HCT116 (cell line): Measurements from ENCODE around the gene RXRA. TPM values are rescaled to one million over a fixed set of nuclear protein-coding genes. Genes with fewer than 3 reads are reported as not detected.

Experiments
- ATAC-seq: fragments of 200-7000 bp; cut with Tn5 transposase; 2 replicates; pipeline ENCODE4 v1.9.1; 2020; ENCODE audit warnings: mild to moderate bottlenecking, moderate library complexity
- BruUV-seq: library from RNA; stranded (reverse); fragments of 400-500 nt; replicated peaks from 2 replicates; lab custom pipeline; 2021; lab: Mats Ljungman, UMichigan
- CTCF ChIA-PET: fragments of 300-600 bp; sonication (Branson Sonifier 250); formaldehyde crosslinking; loops from one replicate; lab custom pipeline; 2021; ENCODE audit warnings: antibody characterized with exemption; lab: Charles Lee
- POLR2A ChIA-PET: fragments of 300-600, 350-600 bp; sonication (Branson Sonifier 250); formaldehyde crosslinking; loops from one replicate; lab custom pipeline; 2021; ENCODE audit warnings: antibody characterized with exemption; lab: Charles Lee
- RAD21 ChIA-PET, 2 experiments: fragments of 300-600 bp; sonication (Branson Sonifier 250); formaldehyde crosslinking; loops; one replicate each; lab custom pipeline; 2023; ENCODE audit warnings: low total read pairs in 2 of 2; ENCODE audit not compliant: uncharacterized antibody in 2 of 2, unreplicated experiment in 2 of 2, low non-redundant PET in 1 of 2; lab: Charles Lee
- DNase-seq: peaks from one replicate; pipeline ENCODE4 v3.0.0-alpha.2; 2010; ENCODE audit warnings: low read depth, low spot score
- H2AFZ ChIP-seq: fragments of 200-600 bp; shearing (Covaris generic), sonication (generic); 2 replicates; pipeline ENCODE4 v1.6.1; 2017; ENCODE audit warnings: low read depth, mixed run types, mixed read lengths, antibody characterized with exemption, low read length; ENCODE audit not compliant: poor library complexity, severe bottlenecking
- H3K27ac ChIP-seq: 2 replicates; pipeline ENCODE4 v1.5.1; 2012; ENCODE audit warnings: low read depth, low read length
- H3K27me3 ChIP-seq: fragments of 200-600 bp; sonication (generic); 2 replicates; pipeline ENCODE4 v1.6.1; 2016; ENCODE audit warnings: mixed run types, low read length, mixed read lengths; ENCODE audit not compliant: insufficient read depth
- H3K36me3 ChIP-seq, 2 experiments: fragments of 200-500 bp in 1 of 2; fragments of 200-600 bp in 1 of 2; sonication (Bioruptor generic) in 1 of 2; sonication (generic) in 1 of 2; 2 replicates each; pipeline versions ENCODE4 v1.5.1 to v1.6.1; 2014 to 2016; ENCODE audit warnings: low read length in 2 of 2, inconsistent platforms in 1 of 2, mixed read lengths in 1 of 2, mixed run types in 1 of 2; ENCODE audit not compliant: insufficient read depth in 2 of 2, control insufficient read depth in 1 of 2
- H3K4me1 ChIP-seq, 2 experiments: fragments of 200-600 bp in 1 of 2; sonication (generic) in 1 of 2; 2 replicates each; pipeline versions ENCODE4 v1.5.1 to v1.6.1; 2012 to 2017; ENCODE audit warnings: low read length in 2 of 2, inconsistent platforms in 1 of 2, mild to moderate bottlenecking in 1 of 2, mixed read lengths in 1 of 2, mixed run types in 1 of 2, moderate library complexity in 1 of 2; ENCODE audit not compliant: insufficient read depth in 2 of 2, control insufficient read depth in 1 of 2
- H3K4me2 ChIP-seq: fragments of 200-600 bp; sonication (generic); 2 replicates; pipeline ENCODE4 v1.6.1; 2017; ENCODE audit warnings: mixed run types, low read length, mixed read lengths
- H3K4me3 ChIP-seq, 2 experiments: fragments of 200-600 bp in 1 of 2; sonication (generic) in 1 of 2; replicated peaks in 1 of 2; 2 replicates each; pipeline ENCODE4 v1.5.1; 2011 to 2016; ENCODE audit warnings: low read length in 2 of 2, control low read depth in 1 of 2, low read depth in 1 of 2, mild to moderate bottlenecking in 1 of 2, mixed read lengths in 1 of 2, mixed run types in 1 of 2
- H3K79me2 ChIP-seq: fragments of 200-600 bp; sonication (generic); 2 replicates; pipeline ENCODE4 v1.6.1; 2017; ENCODE audit warnings: mild to moderate bottlenecking, mixed run types, low read length, moderate library complexity, mixed read lengths; ENCODE audit not compliant: insufficient read depth
- H3K9ac ChIP-seq: fragments of 200-600 bp; sonication (generic); 2 replicates; pipeline ENCODE4 v1.6.1; 2016; ENCODE audit warnings: low read length, mixed read lengths
- H3K9me2 ChIP-seq: fragments of 200-600 bp; sonication (generic), shearing (Covaris generic); 2 replicates; pipeline ENCODE4 v1.6.1; 2017; ENCODE audit warnings: mixed run types, mild to moderate bottlenecking, moderate library complexity; ENCODE audit not compliant: insufficient read depth
- H3K9me3 ChIP-seq, 2 experiments: fragments of 200-500 bp in 1 of 2; fragments of 200-600 bp in 1 of 2; sonication (Bioruptor generic) in 1 of 2; sonication (generic) in 1 of 2; 2 replicates each; pipeline ENCODE4 v1.6.1; 2014 to 2017; ENCODE audit warnings: low read length in 2 of 2, mixed read lengths in 2 of 2, inconsistent platforms in 1 of 2, low read depth in 1 of 2, mild to moderate bottlenecking in 1 of 2, mixed run types in 1 of 2, moderate library complexity in 1 of 2; ENCODE audit not compliant: control insufficient read depth in 1 of 2, insufficient read depth in 1 of 2
- H4K20me1 ChIP-seq: fragments of 200-600 bp; sonication (generic), shearing (Covaris generic); 2 replicates; pipeline ENCODE4 v1.6.1; 2017; ENCODE audit warnings: mixed run types, mild to moderate bottlenecking, moderate library complexity; ENCODE audit not compliant: insufficient read depth
- CBX3 ChIP-seq: IDR thresholded peaks from 2 replicates; pipeline ENCODE4 v1.6.1; 2012; ENCODE audit warnings: low read depth
- EGR1 ChIP-seq: IDR thresholded peaks from 2 replicates; pipeline ENCODE4 v1.6.1; 2012; ENCODE audit warnings: low read depth
- JUND ChIP-seq: IDR thresholded peaks from 2 replicates; pipeline ENCODE4 v1.6.1; 2012
- POLR2AphosphoS5 ChIP-seq: IDR thresholded peaks from 2 replicates; pipeline ENCODE4 v1.6.1; 2011; ENCODE audit warnings: mild to moderate bottlenecking, low read depth, low read length, moderate library complexity
- TCF7L2 ChIP-seq: IDR thresholded peaks from 2 replicates; pipeline ENCODE4 v1.7.0; 2011; ENCODE audit warnings: borderline replicate concordance, inconsistent platforms; ENCODE audit not compliant: insufficient read depth, insufficient read length; ENCODE audit errors: extremely low read depth
- ZFX ChIP-seq: fragments of 450-650 bp; IDR thresholded peaks from 2 replicates; pipeline ENCODE4 v1.6.1; 2017
- intact Hi-C: fragments of 100-400 bp; cut with micrococcal nuclease; formaldehyde crosslinking; loops from 2 replicates; pipeline ENCODE4 v1.10.0; 2022
- total RNA-seq: library from RNA; stranded (reverse); gene quantifications from one replicate; pipeline ENCODE4 v1.2.1, GENCODE V29; 2021; ENCODE audit not compliant: unreplicated experiment
- TF ChIP-seq, protein P1 (sequence below), 3 experiments: fragments of 200-600 bp in 1 of 3; sonication (generic) in 1 of 3; IDR thresholded peaks in 2 of 3; conservative IDR thresholded peaks in 1 of 3; 2 replicates each; pipeline ENCODE4 v1.5.1; 2012 to 2017; ENCODE audit warnings: low read depth in 2 of 3, low read length in 2 of 3, antibody characterized with exemption in 1 of 3, borderline replicate concordance in 1 of 3, control low read depth in 1 of 3, mild to moderate bottlenecking in 1 of 3, mixed read lengths in 1 of 3, mixed run types in 1 of 3, moderate library complexity in 1 of 3; ENCODE audit not compliant: insufficient read depth in 1 of 3
- TF ChIP-seq, protein P2 (sequence below): IDR thresholded peaks from 2 replicates; pipeline ENCODE4 v1.6.1; 2012

The RXRA gene
- total RNA-seq, 1 experiment from 2014 or later, result 43.9 TPM

DNA sequence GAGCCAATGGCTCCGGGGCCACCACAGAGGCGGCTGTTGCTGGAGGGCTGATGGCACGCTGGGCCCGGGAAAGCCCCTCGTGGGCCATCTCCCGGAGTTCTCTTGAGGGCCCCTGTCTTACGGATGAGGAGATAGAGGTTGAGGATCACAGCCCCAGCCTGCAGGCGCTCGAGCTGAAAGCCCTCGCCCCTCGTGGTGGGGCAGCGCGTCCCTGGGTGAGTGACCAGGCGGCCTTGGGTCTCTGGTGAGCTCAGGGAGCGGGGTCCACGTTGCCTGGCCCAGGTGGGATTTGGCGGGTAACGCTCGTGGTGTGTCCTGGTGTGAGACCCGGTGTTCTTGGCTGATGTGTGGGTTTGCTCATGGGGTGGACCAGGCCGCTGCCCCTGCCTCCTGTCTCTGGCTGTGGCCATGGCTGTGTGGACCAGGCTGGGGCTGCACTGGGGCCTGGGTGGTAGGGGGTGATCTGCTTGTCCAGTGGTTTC, 38.9 kb downstream of the RXRA start (continued):
- TF ChIP-seq TCF7L2 (no peak), JUND (no peak), POLR2AphosphoS5 (no peak), CBX3 (no peak), ZFX (no peak)
- TF ChIP-seq, protein P1, sequence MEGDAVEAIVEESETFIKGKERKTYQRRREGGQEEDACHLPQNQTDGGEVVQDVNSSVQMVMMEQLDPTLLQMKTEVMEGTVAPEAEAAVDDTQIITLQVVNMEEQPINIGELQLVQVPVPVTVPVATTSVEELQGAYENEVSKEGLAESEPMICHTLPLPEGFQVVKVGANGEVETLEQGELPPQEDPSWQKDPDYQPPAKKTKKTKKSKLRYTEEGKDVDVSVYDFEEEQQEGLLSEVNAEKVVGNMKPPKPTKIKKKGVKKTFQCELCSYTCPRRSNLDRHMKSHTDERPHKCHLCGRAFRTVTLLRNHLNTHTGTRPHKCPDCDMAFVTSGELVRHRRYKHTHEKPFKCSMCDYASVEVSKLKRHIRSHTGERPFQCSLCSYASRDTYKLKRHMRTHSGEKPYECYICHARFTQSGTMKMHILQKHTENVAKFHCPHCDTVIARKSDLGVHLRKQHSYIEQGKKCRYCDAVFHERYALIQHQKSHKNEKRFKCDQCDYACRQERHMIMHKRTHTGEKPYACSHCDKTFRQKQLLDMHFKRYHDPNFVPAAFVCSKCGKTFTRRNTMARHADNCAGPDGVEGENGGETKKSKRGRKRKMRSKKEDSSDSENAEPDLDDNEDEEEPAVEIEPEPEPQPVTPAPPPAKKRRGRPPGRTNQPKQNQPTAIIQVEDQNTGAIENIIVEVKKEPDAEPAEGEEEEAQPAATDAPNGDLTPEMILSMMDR (IDR thresholded peaks at IDR 0.05 in 2 of 3, conservative IDR thresholded peaks at IDR 0.05 in 1 of 3; ENCODE audit: borderline replicate concordance in 1 of 3, insufficient read depth in 1 of 3, low read depth in 2 of 3, low read length in 2 of 3), result no peak
- TF ChIP-seq, protein P2, sequence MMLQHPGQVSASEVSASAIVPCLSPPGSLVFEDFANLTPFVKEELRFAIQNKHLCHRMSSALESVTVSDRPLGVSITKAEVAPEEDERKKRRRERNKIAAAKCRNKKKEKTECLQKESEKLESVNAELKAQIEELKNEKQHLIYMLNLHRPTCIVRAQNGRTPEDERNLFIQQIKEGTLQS, result no peak

DNA sequence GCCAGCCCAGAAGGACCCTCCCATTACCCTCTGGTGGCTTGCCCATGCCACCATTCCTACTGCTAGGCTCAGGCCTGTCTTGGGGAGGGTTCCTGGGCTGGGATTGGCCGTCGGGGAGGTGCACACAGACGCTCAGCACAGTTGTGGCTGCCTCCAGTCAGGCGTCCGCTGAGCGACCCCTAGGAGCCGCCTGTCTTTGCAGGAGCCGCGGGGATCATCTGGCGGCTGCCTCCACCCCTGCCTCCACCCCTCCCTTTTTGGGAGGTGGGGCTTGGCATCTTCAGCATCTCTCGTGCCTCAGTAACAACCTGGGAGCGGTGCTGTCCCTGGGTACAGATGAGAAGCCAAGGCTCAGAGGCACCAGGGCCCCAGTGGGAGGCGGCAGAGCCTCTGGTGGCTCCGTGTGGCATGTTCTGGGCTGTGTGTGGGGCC, 39.6 kb downstream of the RXRA start:
- H2AFZ ChIP-seq, result no peak overlapping the region
- POLR2A ChIA-PET, result interaction anchor here (0.9 kb wide), 1 partner anchor 13 kb away, joined by 4 read pairs; no protein-coding TSS in a partner anchor
- BruUV-seq, result no TSS peak
- H3K27me3 ChIP-seq, result no peaks in the 10 kb centered on the region
- DNase-seq (no peak), ATAC-seq (peak; percentile 74)
- CTCF ChIA-PET, result interaction anchor here (0.6 kb wide), 1 partner anchor 12 kb away, joined by 3 read pairs; no protein-coding TSS in a partner anchor
- H3K9ac ChIP-seq, result peak overlapping the region; percentile 50
- H3K36me3 ChIP-seq, result no peaks in the 10 kb centered on the region
- no peak for TF ChIP-seq EGR1
- TF ChIP-seq, protein P1 (IDR thresholded peaks at IDR 0.05 in 2 of 3, conservative IDR thresholded peaks at IDR 0.05 in 1 of 3; ENCODE audit: borderline replicate concordance in 1 of 3, insufficient read depth in 1 of 3, low read depth in 2 of 3, low read length in 2 of 3), result 0 out of 6 replicates have a peak, but pooled peaks of 1 of the 3 experiments have one; percentile 3
- no peak for TF ChIP-seq TCF7L2
- TF ChIP-seq, all 23 proteins: peak for 1
- H4K20me1 ChIP-seq, result no peaks in the 10 kb centered on the region
- RAD21 ChIA-PET, result no interaction called here
- peaks cover 26 to 32% of the 10 kb centered on the region in 2 experiments for H3K4me1 ChIP-seq
- no peaks in the 10 kb centered on the region for H3K9me2 ChIP-seq
- intact Hi-C loops, result loop anchor here (2.0 kb wide), 1 partner anchor 61 kb away; no protein-coding TSS in a partner anchor
- H3K27ac ChIP-seq, result peak overlapping the region; percentile 74
- H3K9me3 ChIP-seq, result no peaks in the 10 kb centered on the region
- peaks cover 70% of the 10 kb centered on the region for H3K79me2 ChIP-seq
- H3K4me2 ChIP-seq, result peak overlapping the region; percentile 78
- H3K4me3 ChIP-seq, result peak overlapping the region in 1 of 2 experiments; percentile 35; a peak in 2 of 4 replicates
